Naive B cell (primary cell): ENCODE measurements around the gene MCC. TPM values are rescaled to one million over a fixed set of nuclear protein-coding genes. Genes with fewer than 3 reads are reported as not detected.

Experiments
- ATAC-seq, 2 donors: fragments of 150-1000 bp; cut with Tn5 transposase; 2 replicates each; pipeline ENCODE4 v1.10.0; 2021; ENCODE audit warnings: low read depth in 2 of 2, mild to moderate bottlenecking in 2 of 2, moderate library complexity in 2 of 2
- DNase-seq: peaks from one replicate; pipeline ENCODE4 v3.0.0; 2022
- H3K27ac Mint-ChIP-seq, 6 donors: one replicate each; pipeline ENCODE4 v1.8.0; 2020 to 2022; ENCODE audit warnings: mild to moderate bottlenecking in 6 of 6, mixed read lengths in 6 of 6, moderate library complexity in 5 of 6, inconsistent platforms in 2 of 6
- H3K27me3 Mint-ChIP-seq, 3 donors: one replicate each; pipeline ENCODE4 v1.8.0; 2021 to 2022; ENCODE audit warnings: mixed read lengths in 3 of 3, mild to moderate bottlenecking in 1 of 3
- H3K36me3 Mint-ChIP-seq, 2 donors: one replicate each; pipeline ENCODE4 v1.8.0; 2020 to 2022; ENCODE audit warnings: mixed read lengths in 2 of 2, inconsistent platforms in 1 of 2, mild to moderate bottlenecking in 1 of 2
- H3K4me1 Mint-ChIP-seq, 3 donors: one replicate each; pipeline ENCODE4 v1.8.0; 2020 to 2022; ENCODE audit warnings: mixed read lengths in 3 of 3, inconsistent platforms in 1 of 3, mild to moderate bottlenecking in 1 of 3, moderate library complexity in 1 of 3
- H3K4me3 Mint-ChIP-seq, 8 donors: one replicate each; pipeline ENCODE4 v1.8.0; 2020 to 2022; ENCODE audit warnings: mild to moderate bottlenecking in 8 of 8, mixed read lengths in 8 of 8, moderate library complexity in 8 of 8, inconsistent platforms in 2 of 8
- H3K9me3 Mint-ChIP-seq, 7 donors: one replicate each; pipeline ENCODE4 v1.8.0; 2020 to 2022; ENCODE audit warnings: mixed read lengths in 7 of 7, mild to moderate bottlenecking in 5 of 7, inconsistent platforms in 2 of 7, moderate library complexity in 1 of 7
- polyA plus RNA-seq, 6 donors: library from polyadenylated mRNA; unstranded; fragments of 300-500 nt; fragmentation: Illumina TruSeq; gene quantifications; one replicate each; pipeline ENCODE4 v1.2.3, GENCODE V29; 2021; ENCODE audit warnings: low read depth in 6 of 6

Gene MCC
- polyA plus RNA-seq, 6 donors from 2014 or later: 0.16 to 0.56 (median 0.31) TPM; not detected in 1

- ATAC-seq (no peak), DNase-seq (no peak)
- no peak overlapping the region for H3K4me3 Mint-ChIP-seq
- H3K4me1 Mint-ChIP-seq: no peaks in the 10 kb centered on the region
- H3K36me3 Mint-ChIP-seq: no peaks in the 10 kb centered on the region
- no peak overlapping the region for H3K27ac Mint-ChIP-seq
- peaks cover 0 to 18% (median 8%) of the 10 kb centered on the region in 7 donors for H3K9me3 Mint-ChIP-seq
- peaks cover 16 to 26% (median 16%) of the 10 kb centered on the region in 3 donors for H3K27me3 Mint-ChIP-seq
Observed at GRCh38 chr5:113127021-113127420, 361.2 kb downstream of the MCC start.

DNA sequence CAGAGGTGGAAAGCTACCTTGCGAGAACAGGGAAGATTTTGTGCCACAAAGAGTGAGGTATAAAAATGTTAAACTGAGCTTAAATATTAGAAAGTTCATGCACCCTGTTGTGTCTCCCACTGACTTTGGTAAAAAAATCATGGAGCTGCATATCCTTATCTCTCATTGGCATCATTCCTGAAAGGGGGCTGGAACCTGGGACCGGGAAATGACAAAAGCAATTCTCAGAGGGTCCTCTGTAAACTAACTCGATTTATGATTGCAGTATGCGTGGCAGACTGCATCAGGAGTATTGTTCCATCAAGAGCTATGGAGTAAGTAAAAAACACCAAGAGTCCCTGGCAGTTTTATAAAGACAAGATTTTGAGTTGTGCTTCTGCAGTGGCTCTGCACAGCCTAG, 362.9 kb downstream of the MCC start:
- H3K4me3 Mint-ChIP-seq: no peak overlapping the region
- H3K9me3 Mint-ChIP-seq: peaks cover 0 to 15% (median 8%) of the 10 kb centered on the region in 7 donors
- peaks cover 16 to 26% (median 16%) of the 10 kb centered on the region in 3 donors for H3K27me3 Mint-ChIP-seq
- no peak overlapping the region for H3K27ac Mint-ChIP-seq
- DNase-seq (no peak), ATAC-seq (no peak)
- no peaks in the 10 kb centered on the region for H3K36me3 Mint-ChIP-seq
- H3K4me1 Mint-ChIP-seq: no peaks in the 10 kb centered on the region

DNA sequence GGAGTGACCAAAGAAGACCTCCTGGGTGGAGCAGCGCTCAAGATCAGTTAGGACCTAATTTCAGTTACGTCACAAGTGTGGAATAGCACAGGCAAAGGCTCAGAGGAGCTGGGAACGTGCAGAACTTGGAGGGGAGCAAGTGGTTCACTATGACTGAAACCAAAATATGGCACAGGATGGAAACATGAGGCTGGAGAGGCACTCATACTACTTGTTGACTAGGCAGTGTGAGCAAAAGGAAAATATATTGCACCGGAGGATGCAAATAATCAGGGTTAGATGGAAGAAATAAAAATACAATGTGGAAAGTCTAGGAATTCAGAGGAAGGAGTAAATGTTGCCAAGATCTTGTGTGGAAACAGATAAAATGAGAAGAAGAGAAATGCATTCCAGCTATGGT, 363.3 kb downstream of the MCC start:
- Mint-ChIP-seq H3K27ac (no peak overlapping the region), H3K4me3 (no peak overlapping the region), H3K27me3 (peaks cover 16 to 24% (median 16%) of the 10 kb centered on the region in 3 donors), H3K36me3 (no peaks in the 10 kb centered on the region), H3K9me3 (peaks cover 0 to 11% (median 8%) of the 10 kb centered on the region in 7 donors), H3K4me1 (no peaks in the 10 kb centered on the region)
- DNase-seq: no peak
- no peak for ATAC-seq

- Mint-ChIP-seq H3K27ac (no peak overlapping the region), H3K9me3 (peaks cover 0 to 10% (median 7%) of the 10 kb centered on the region in 7 donors), H3K4me3 (no peak overlapping the region), H3K4me1 (no peaks in the 10 kb centered on the region), H3K27me3 (peaks cover 16 to 18% (median 17%) of the 10 kb centered on the region in 3 donors), H3K36me3 (no peaks in the 10 kb centered on the region)
- DNase-seq: no peak
- ATAC-seq: no peak
Observed at GRCh38 chr5:113124265-113124664, 364.0 kb downstream of the MCC start.

GRCh38 chr5:113123618-113124017, 364.6 kb downstream of the MCC start:
- DNase-seq: no peak
- Mint-ChIP-seq H3K27me3 (peaks cover 11 to 18% (median 17%) of the 10 kb centered on the region in 3 donors), H3K27ac (no peak overlapping the region), H3K9me3 (peaks cover 0 to 10% (median 7%) of the 10 kb centered on the region in 7 donors), H3K4me1 (no peaks in the 10 kb centered on the region), H3K36me3 (no peaks in the 10 kb centered on the region), H3K4me3 (no peak overlapping the region)
- no peak for ATAC-seq

GRCh38 chr5:113122053-113122452, 366.2 kb downstream of the MCC start:
- no peak overlapping the region for H3K4me3 Mint-ChIP-seq
- H3K4me1 Mint-ChIP-seq: no peaks in the 10 kb centered on the region
- ATAC-seq: no peak
- no peaks in the 10 kb centered on the region for H3K36me3 Mint-ChIP-seq
- H3K9me3 Mint-ChIP-seq: peaks cover 0 to 5% (median 4%) of the 10 kb centered on the region in 7 donors
- H3K27me3 Mint-ChIP-seq: peaks cover 11 to 15% (median 12%) of the 10 kb centered on the region in 3 donors
- no peak overlapping the region for H3K27ac Mint-ChIP-seq
- DNase-seq: no peak

DNA sequence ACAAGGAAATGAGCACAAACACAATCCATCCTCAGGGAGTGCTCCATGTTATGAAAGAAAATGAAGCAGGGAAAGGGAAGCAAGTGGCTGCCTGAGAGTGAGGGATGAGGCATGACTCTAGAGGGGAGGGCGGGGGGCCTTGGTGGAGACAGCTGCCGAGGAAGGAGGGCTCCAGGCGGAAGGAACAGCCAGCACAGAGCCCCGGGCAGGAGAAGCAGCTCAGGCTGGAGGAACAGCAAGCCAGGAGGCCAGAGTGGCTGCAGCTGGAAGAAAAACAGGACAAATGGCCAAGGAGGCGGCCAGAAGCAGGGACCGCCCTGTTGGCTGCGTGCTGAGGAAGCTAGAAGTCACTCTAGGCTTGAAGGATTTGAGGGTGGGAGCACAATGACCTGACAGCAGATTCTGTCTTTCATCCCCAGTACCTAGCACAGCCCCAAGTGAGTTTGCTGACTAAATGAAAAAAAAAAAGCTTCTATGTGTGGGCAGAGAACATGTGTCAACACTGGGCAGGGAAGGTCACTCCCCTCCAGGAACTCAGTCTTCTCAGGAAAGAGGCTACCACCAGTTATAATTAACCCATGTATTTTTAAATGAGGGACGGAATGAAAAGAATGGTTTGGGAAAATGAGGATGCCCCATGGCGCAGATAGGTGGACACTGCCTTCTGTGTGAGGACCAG, 368.9 kb downstream of the MCC start:
- no peak overlapping the region for H3K4me3 Mint-ChIP-seq
- no peaks in the 10 kb centered on the region for H3K4me1 Mint-ChIP-seq
- no peaks in the 10 kb centered on the region for H3K9me3 Mint-ChIP-seq
- peaks cover 12 to 28% (median 16%) of the 10 kb centered on the region in 3 donors for H3K27me3 Mint-ChIP-seq
- H3K27ac Mint-ChIP-seq: no peak overlapping the region
- DNase-seq: no peak
- no peak for ATAC-seq
- H3K36me3 Mint-ChIP-seq: no peaks in the 10 kb centered on the region

GRCh38 chr5:113118765-113119164, 369.5 kb downstream of the MCC start:
- Mint-ChIP-seq H3K27ac (no peak overlapping the region), H3K9me3 (peaks cover 0 to 4% (median 2%) of the 10 kb centered on the region in 7 donors), H3K4me3 (no peak overlapping the region), H3K36me3 (no peaks in the 10 kb centered on the region), H3K27me3 (peaks cover 15 to 32% (median 15%) of the 10 kb centered on the region in 3 donors), H3K4me1 (no peaks in the 10 kb centered on the region)
- no peak for DNase-seq
- ATAC-seq: no peak

DNA sequence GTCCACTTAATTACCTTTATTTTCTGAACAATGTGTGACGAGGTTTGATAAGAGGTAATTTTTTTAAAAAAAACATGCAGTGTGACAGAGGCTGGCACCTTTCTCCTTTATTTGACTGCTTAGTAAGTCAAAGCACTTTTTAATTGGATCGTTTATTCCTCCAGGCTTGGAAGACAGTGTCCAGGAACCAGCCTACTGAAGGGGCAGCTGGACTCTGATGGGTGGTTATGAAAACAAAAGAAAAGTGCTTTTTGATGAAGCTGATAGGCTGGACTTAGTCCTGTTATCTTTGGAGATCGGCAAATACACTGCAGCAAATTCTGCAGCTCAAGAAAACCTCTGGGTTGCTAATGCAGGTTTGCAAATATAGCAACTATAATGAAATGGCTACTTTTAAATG, 370.0 kb downstream of the MCC start:
- Mint-ChIP-seq H3K4me1 (no peaks in the 10 kb centered on the region), H3K9me3 (peaks cover 0 to 5% (median 3%) of the 10 kb centered on the region in 7 donors), H3K27me3 (peaks cover 10 to 32% (median 17%) of the 10 kb centered on the region in 3 donors), H3K36me3 (no peaks in the 10 kb centered on the region), H3K27ac (no peak overlapping the region), H3K4me3 (no peak overlapping the region)
- DNase-seq (no peak), ATAC-seq (no peak)

GRCh38 chr5:113117543-113118115, 370.6 kb downstream of the MCC start:
- H3K36me3 Mint-ChIP-seq: no peaks in the 10 kb centered on the region
- no peaks in the 10 kb centered on the region for H3K4me1 Mint-ChIP-seq
- peaks cover 10 to 35% (median 17%) of the 10 kb centered on the region in 3 donors for H3K27me3 Mint-ChIP-seq
- no peak overlapping the region for H3K4me3 Mint-ChIP-seq
- H3K9me3 Mint-ChIP-seq: peaks cover 0 to 5% (median 3%) of the 10 kb centered on the region in 7 donors
- no peak overlapping the region for H3K27ac Mint-ChIP-seq
- ATAC-seq (no peak), DNase-seq (no peak)

GRCh38 chr5:113115956-113116355, 372.3 kb downstream of the MCC start:
- H3K27ac Mint-ChIP-seq: no peak overlapping the region
- no peaks in the 10 kb centered on the region for H3K36me3 Mint-ChIP-seq
- ATAC-seq: no peak
- no peaks in the 10 kb centered on the region for H3K4me1 Mint-ChIP-seq
- peaks cover 10 to 51% (median 17%) of the 10 kb centered on the region in 3 donors for H3K27me3 Mint-ChIP-seq
- DNase-seq: no peak
- peaks cover 0 to 5% (median 3%) of the 10 kb centered on the region in 7 donors for H3K9me3 Mint-ChIP-seq
- H3K4me3 Mint-ChIP-seq: no peak overlapping the region

GRCh38 chr5:113115061-113115460, 373.2 kb downstream of the MCC start:
- ATAC-seq (no peak), DNase-seq (no peak)
- Mint-ChIP-seq H3K27me3 (peaks cover 10 to 51% (median 17%) of the 10 kb centered on the region in 3 donors), H3K4me3 (no peak overlapping the region), H3K36me3 (no peaks in the 10 kb centered on the region), H3K9me3 (peaks cover 0 to 5% (median 3%) of the 10 kb centered on the region in 7 donors), H3K4me1 (no peaks in the 10 kb centered on the region), H3K27ac (no peak overlapping the region)

DNA sequence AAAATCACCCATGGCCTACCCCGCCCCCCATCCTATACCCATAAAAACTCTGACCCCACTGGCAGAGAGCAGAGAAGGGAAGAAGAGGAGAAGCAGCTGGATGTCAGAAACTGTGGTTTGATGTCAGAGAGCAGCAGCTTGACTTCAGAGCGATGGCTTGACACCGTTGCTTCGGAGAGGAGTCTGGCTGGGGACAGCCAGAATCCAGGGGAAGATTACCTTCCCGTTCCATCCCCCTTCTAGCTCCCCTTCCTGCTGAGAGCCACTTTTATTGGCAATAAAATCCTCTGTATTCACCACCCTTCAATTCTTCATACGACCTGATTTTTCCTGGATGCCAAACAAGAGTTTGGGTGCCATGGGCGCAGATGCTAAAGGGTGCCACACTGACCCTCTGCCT, 373.7 kb downstream of the MCC start:
- no peaks in the 10 kb centered on the region for H3K36me3 Mint-ChIP-seq
- H3K4me1 Mint-ChIP-seq: no peaks in the 10 kb centered on the region

DNA sequence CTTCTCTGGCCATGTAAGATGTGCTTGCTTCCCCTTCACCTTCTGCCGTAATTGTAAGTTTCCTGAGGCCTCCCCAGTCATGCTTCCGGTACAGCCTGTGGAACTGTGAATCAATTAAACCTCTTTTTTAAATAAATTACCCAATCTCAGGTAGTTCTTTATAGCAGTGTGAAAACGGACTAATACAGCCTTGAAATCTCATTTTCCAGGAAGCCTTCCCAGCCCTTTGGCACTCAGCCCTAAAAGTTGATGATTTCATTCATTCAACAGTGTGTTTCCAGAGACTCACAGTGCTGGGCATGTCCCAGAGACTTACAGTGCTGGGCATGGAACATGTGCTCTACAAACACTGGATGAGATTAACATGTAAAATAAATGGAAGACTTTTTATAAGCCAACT, 375.8 kb downstream of the MCC start:
- peaks cover 6 to 42% (median 14%) of the 10 kb centered on the region in 3 donors for H3K27me3 Mint-ChIP-seq
- H3K36me3 Mint-ChIP-seq: no peaks in the 10 kb centered on the region
- ATAC-seq (no peak), DNase-seq (no peak)
- H3K4me1 Mint-ChIP-seq: no peaks in the 10 kb centered on the region
- H3K27ac Mint-ChIP-seq: no peak overlapping the region
- peaks cover 0 to 5% (median 3%) of the 10 kb centered on the region in 7 donors for H3K9me3 Mint-ChIP-seq
- H3K4me3 Mint-ChIP-seq: no peak overlapping the region

More for the DNA sequence above, 373.7 kb downstream of the MCC start:
- Mint-ChIP-seq H3K9me3 (peaks cover 0 to 5% (median 3%) of the 10 kb centered on the region in 7 donors), H3K4me3 (no peak overlapping the region), H3K27ac (no peak overlapping the region), H3K27me3 (peaks cover 10 to 51% (median 17%) of the 10 kb centered on the region in 3 donors)
- ATAC-seq (no peak), DNase-seq (no peak)
